ACHN (cell line): ENCODE data around the gene TUBGCP5.
"Not testable (repeated sequence)": the region's sequence is repeated elsewhere in the genome, so short reads cannot be mapped to it uniquely, and the experiment has no call there.

Source experiments
- DNase-seq: peaks from one replicate; pipeline ENCODE4 v3.0.0-alpha.2; 2015
- in situ Hi-C: cut with HindIII; loops from 2 replicates; pipeline ENCODE4 v1.10.0; 2017; ENCODE audit warnings: low sequenced_read_pairs, low pct_ligation_motif_present, low pct_unique_long_range_greater_than_20kb

TUBGCP5 gene

DNA sequence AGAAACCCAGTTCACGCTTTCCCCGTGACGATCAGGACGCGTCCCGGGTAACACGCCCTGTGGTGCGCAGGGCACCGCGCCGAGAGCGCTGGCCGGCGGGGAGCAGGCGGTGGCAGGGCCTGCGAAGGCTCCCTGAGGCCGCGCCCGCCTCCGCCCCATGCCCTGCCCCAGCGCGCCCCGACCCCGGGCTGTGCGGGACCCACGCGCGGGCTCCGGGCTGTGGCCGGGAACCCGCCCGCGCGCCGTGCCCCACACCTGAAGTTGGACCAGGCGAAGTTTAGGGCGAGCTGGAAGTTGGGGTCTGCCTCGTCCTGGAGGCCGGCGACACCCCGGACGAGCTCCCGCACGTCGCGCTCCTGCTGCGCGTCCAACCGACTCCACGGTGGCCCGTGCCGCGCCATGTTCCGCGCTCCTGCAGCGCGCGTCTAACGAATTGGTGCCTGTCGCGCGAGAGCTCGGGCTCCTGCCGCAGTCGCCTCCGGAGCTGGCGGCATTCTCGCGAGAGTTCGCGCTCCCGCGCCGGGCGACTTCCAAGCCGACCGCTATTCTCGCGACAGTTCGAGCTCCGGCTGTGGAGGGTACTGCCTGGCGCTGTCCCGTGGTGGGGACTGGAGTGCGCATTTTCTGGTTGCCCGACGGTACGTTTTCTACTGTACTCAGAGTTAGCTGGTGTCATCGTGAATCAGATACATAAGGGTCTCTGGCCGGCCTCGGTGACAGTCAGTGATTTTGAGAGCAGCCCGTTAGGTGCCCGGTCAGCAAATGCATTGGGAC lies at the start of gene TUBGCP5:
TSS of gene TUBGCP5 (minus strand) at position 427 of the 774 bp plus-strand sequence. CDS start at position 401, 26 bp downstream.
- DNase-seq = peak; percentile 96
- in situ Hi-C loops = no loop called here

DNA sequence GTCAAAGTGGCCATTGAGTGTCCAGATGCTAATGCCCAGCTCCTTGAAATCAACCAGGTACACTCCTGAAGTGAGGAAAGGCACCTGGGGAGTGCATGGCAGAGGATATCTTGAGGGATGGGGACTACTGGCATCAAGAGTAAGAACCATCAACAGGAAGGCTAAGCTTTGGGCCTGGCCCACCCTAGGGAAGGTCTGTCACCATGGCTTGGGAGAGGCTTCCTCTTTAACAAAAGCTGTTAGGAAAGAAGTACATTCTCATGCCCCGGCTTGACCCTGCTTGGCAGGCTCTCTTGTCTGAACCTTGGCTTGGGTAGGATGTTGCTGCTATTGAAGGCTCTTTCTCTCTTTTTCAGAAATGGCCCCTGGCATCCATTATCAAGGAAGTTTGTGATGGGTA lies 43.7 kb upstream of the TUBGCP5 start:
- DNase-seq = no peak
- in situ Hi-C loops = no loop called here

DNA sequence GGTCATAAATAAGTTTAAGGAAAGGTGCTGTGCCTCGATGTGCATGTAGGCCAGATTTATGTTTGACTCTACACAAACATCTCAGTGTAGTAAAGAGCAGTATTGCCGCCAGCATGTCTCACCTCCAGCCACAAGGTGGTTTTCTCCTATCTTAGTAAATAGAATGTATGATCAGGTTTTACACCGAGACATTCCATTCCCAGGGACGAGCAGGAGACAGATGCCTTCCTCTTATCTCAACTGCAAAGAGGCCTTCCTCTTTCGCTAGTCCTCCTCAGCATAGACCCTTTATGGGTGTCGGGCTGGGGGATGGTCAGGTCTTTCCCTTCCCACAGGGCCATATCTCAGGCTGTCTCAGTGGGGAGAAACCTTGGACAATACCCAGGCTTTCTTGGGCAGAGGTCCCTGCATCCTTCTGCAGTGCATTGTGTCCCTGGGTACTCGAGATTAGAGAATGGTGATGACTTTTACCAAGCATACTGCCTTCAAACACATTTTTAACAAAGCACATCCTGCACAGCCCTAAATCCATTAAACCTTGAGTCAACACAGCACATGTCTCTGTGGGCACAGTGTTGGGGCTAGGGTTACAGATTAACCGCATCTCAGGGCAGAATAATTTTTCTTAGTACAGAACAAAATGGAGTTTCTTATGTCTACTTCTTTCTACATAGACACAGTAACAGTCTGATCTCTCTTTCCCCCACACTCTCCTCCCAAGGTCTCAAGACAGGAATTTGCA lies 42.8 kb upstream of the TUBGCP5 start:
- in situ Hi-C loops, DNase-seq: not testable (repeated sequence)

DNA sequence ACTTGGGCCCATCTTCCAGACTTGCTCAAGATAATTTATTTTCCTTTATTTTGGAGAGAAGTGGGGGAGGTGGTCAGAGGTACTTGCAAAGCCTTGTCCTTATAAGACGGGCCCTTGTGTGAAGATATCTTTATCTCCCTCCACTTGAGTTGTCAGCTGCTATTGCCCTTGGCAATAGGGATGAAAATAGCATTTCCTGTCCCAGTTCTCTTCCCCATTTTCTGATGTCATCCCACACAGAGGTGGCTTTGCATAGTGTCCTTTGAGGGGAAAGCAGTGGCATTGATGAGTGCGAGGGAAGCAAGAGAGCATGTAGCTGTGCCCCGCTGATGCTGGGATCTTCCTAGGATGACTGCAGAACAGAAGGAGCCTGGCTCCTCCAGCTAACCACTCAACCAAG lies 41.9 kb upstream of the TUBGCP5 start:
- DNase-seq = no peak
- in situ Hi-C loops = no loop called here

DNA sequence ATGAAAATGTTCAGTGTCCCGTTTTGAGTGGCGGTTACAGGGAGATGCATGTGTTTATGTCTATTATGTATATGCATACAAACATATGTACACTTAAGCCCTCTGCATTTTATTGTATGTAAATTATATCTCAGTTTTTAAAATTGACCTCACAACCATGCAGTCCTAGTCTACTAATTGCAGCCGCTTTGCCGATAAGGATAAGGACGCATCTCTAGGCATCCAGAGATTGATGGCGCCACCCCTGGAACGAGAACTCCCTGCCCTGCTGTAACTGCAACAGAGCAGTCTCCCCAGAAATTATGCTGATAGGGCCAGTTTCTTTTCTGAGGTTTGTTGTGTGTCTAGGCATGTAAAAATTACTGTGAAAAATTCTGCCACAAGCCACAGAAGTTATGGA lies 40.4 kb upstream of the TUBGCP5 start:
- in situ Hi-C loops = no loop called here
- no peak for DNase-seq

DNA sequence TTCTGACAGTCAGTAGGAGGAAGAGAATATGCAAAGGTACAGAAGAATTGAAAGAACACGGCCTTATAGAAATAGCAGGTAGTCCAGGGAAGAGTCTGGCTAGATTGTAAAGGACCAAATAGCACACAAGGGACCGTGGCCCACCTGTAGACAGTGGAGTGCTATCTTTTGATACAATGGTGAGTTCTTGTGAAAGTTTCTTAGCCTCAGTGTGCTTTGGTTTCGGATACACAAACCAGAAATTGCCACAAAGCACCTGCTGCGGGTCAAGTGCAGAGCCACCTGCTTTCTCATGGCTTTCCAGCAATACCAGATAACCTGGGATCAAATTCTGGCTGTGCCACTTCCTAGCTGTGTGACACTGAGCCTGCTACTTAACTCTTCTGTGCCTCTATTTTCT lies 36.6 kb upstream of the TUBGCP5 start:
- no peak for DNase-seq
- in situ Hi-C loops = no loop called here

DNA sequence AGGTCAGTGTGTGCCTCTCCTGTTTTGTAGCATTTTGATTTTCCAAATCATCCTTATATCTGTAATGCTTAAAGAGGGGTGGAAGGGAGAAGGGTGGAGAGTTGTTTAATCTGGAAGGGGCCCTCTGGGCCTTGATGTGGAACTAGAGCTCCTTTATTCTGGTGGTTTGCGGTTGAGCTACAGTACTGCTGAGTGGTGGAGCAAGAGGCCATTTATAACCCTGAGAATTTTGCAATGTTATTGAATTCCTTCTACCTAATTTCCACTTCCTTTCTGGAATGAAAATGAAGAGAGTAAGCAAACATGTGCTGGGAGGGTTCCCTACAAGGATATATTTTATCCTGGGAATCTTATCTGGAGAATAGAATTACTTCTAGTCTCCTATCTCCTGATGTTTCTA lies 35.3 kb upstream of the TUBGCP5 start:
- in situ Hi-C loops = no loop called here
- DNase-seq = no peak

DNA sequence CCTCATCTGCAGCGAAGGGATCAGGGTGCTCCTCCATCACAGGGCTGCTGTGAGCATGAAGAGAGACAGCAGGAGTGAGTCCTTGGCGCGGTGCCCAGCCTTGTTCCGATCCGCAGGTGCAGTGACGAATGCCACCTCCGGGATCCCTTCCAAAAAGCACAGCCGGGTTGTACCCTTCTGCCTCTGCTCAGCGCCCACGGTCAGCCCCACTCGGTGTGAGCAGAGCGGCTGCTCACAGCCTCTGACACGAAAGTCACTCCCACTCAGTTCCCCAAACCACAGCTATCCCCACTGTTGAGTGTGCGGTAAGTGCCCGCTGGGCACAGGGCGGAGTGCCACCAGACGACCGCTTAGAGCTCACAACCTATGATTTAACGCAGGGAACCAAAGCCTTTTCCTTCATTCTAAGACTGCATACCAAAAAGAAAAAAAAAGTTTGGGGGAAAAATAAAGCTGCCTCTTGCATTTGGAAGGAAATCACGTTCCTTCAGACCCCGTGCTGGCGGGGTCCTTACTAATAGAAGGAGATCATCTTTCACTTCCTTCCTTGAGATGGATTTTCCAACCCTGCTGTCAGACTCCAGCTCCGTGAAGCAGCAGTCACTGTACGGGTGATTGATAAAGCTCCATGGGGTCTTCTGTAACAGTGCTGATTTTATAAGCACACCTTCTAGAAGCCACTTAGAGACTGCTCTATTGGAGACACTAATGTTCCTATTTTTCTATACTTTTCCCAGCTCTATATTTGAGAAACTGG lies 34.7 kb upstream of the TUBGCP5 start:
- in situ Hi-C loops = no loop called here
- DNase-seq = no peak

DNA sequence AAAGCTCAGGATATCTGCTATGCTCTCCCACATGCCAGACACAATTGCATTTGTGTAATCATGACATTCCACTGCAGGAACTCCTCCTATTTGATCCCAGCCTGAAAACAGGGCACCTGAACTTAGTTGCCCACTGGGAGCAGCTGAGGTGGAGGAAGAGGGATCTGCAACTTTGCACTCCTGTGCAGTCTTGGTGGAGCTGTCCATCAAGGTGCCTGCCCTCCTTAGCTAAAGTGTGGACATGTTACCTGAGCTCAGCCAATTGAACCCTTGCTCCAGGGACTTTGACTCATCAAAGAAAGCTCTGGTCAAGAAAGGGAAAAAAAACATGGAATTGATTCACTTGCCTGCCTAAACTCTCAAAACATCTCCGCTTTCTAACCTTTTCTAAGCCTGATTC lies 33.3 kb upstream of the TUBGCP5 start:
- in situ Hi-C loops = no loop called here

DNA sequence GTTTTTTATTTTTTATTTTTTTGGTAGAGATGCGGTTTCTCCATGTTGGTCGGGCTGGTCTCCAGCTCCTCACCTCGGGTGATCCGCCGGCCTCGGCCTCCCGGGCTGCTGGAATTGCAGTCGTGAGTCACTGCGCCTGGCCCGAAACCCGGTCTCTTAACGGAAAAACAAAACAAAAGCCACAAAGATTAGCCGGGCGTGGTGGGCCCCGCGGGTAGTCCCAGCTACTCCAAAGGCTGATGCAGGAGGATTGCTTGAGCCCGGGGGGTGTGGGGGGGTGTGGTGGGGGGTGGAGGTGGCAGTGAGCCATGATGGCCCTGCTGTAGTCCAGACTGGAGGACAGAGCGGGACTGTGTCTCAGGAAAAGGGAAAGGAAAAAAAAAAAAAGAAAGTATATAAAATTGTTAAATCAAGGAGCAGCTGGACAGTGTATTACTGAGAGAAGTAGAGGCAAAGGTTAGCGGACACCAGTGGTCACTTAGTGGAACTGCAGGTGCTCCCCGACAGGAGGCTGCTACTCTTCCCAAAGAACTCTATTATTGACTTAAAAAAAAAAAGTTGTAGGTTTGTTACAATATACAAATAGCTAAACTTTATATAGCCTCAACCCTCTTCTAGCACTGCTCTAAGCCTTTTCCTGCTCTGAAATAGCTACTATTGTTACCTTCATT lies 30.3 kb upstream of the TUBGCP5 start:
- DNase-seq = peak; percentile 20
- in situ Hi-C loops = no loop called here

More for the DNA sequence above, 33.3 kb upstream of the TUBGCP5 start:
- DNase-seq = no peak

DNA sequence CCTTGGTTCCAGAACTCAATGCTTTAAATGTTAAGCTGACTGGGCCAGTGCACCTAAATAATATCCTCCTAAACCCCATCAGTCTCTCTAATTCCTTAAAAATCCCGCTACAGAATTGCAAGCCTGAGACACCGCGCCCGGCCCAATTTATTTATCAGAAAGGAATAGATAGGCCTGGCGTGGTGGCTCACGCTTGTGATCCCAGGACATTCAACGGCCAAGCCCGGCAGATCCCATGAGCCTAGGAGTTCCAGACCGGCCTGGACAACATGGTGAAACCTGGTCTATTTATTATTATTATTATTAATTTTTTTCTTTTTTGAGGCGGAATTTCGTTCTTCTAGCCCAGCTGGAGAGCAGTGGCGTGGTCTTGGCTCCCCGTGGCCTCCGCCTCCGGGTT lies 28.0 kb upstream of the TUBGCP5 start:
- no peak for DNase-seq
- in situ Hi-C loops = no loop called here

DNA sequence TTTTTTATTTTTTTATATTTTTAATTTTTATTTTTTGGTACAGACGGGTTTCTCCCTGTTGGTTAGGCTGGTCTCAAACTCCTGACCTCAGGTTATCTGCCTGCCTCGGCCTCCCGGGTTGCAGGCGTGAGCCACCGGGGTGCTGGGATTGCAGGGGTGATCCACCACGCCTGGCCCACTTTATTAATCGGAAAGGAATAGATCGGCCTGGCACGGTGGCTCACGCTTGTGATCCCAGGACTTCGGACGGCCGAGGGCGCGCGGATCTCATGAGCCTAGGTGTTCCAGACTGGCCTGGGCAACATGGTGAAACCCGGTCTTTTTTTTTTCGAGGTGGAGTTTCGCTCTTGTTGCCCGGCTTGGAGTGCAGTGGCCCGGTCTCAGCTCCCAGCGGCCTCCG lies 26.5 kb upstream of the TUBGCP5 start:
- no peak for DNase-seq
- in situ Hi-C loops = no loop called here

DNA sequence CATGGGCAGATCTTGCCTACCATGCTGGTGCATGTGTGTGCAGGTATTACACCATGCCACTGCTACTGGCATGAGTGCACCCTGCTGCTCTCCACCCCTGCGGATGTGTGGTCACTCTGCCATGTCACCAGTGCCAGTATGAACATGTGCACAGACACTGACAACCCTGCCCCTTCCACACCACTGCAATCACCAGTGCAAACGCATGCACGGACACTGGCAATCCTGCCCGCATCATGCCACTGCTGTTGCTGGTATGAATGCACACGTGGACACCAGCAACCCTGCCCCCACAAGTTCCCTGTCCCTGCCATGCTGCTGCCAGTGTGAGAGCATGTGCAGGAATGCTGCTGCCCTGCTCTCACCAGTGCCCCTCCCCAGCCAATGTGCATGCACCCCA lies 24.8 kb upstream of the TUBGCP5 start:
- no peak for DNase-seq
- in situ Hi-C loops = no loop called here

DNA sequence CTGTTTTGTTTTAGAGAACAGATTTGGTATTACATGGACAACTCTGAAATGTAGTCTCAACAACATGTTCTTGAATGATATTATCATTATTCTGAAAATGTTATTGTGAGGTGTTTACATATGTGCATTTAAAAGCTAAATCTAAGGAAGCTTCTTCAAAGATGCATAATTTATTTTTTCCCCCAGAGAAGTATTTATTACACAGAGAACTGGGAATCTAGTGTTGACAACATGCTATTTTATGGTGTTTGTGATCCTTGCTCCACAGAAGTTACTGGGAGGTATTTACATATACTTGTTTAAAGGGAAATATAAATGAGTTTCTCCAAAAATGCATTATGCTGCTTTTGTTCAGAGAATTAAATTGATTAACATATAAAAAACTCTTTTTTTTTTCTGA lies 18.3 kb upstream of the TUBGCP5 start:
- in situ Hi-C loops = no loop called here
- no peak for DNase-seq

DNA sequence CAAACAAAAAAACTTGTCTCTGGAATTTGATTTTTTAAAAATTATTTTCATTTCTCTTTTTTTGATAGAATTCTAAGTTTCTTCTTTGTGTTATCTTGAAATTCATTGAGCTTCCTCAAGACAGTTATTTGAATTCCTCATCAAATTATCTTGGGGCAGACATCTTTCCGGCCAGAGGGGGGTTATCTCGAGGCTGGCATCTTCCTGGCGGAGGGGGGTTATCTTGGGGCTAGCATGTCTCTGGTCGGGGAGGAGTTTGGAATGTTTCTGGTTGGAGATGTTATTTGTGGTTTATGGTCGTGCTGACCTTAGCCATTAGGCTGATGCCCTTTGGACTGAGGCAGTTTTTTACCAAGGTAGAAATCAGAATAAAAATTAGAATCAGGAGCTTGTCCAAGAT lies 15.9 kb upstream of the TUBGCP5 start:
- in situ Hi-C loops = no loop called here
- no peak for DNase-seq

DNA sequence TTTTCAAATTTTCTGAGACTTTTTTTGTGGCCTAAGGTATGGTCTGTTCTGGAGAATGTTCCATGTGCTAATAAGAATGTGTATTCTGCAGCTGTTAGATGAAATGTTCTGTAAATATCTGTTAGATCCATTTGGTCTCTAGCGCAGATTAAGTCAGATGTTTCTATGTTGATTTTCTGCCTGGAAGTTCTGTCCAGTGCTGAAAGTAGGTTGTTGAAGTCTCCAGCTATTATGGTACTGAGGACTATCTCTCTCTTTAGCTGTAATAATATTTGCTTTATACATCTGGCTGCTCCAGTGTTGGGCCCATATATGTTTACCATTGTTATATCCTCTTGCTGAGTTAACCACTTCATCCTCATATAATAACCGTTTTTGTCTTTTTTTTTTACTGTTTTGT lies 13.2 kb upstream of the TUBGCP5 start:
- in situ Hi-C loops = no loop called here
- DNase-seq = no peak

DNA sequence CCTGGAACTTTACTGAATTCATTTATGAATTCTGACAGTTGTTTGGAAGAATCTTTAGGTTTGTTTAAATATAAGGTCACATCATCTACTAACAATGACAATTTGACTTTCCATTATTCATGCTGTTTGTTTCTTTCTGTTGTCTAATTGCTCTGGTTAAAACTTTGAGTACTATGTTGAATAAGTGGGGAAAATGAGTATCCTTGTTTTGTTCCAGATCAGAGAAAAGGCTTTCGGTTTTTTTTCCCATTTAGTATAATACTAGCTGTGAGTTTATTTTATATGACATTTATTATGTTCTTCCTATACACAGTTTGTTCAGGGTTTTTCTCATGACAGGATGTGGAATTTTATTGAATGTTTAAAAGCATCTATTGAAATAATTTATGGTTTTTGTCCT lies 11.3 kb upstream of the TUBGCP5 start:
- DNase-seq = no peak
- in situ Hi-C loops = no loop called here

DNA sequence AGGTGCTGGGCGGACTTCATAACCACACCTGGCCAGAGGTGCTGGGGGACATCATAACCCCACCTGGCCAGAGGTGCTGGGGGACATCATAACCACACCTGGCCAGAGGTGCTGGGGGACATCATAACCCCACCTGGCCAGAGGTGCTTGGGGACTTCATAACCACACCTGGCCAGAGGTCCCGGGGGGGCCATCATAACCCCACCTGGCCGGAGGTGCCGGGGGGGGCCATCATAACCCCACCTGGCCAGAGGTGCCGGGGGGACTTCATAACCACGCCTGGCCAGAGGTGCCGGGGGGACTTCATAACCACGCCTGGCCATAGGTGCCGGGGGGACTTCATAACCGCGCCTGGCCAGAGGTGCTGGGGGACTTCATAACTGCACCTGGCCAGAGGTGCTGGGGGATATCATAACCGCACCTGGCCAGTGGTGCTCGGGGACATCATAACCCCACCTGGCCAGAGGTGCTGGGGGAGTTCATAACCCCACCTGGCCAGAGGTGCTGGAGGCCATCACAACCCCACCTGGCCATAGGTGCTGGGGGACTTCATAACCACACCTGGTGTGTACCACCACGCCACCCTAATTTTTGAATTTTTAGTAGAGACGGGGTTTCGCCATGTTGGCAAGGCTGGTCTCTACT lies 10.7 kb upstream of the TUBGCP5 start:
- in situ Hi-C loops = no loop called here
- no peak for DNase-seq
